HK-2 (cell line): ENCODE data around the gene CMIP.
"Not testable (repeated sequence)": the region's sequence is repeated elsewhere in the genome, so short reads cannot be mapped to it uniquely, and the experiment has no call there.

Source experiments
- DNase-seq: peaks from one replicate; pipeline ENCODE4 v3.0.0-alpha.2; 2018; ENCODE audit not compliant: unreplicated experiment

Gene CMIP

DNA sequence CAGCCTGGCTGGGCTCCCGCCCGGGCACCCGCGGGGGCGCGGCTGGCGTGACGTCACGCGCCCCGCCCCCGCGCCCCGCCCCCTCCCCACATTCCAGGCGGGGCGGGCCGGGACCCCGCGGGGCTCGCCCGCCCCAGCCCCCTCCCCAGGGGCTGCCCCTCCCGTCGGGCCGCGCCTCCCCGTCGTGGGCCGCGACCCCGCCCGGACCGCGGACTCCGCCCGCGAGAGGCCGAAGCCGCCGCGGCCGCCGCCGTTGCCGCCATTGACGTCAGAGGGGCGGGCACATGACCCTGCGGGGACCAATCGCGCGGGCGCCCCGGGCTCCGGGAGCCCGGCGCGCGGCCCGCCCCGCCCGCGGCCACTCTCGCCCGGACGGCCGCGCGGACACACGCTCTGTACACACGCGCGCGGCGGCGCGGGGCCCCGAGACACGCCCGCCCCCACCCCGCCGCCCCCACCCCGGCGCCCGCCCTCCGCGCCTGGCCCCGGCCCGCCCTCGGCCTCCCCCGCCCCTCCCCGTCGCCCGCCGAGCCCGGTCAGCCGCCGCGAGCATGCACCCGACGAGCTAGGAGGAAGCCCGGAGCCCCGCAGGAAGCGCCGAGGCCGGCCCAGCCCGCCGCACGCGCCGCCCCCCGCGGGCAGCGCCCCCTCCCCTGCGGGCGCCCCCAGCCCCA is at the start of gene CMIP:
Gene CMIP, plus strand, starts transcription at position 361 of the 674 bp plus-strand sequence.
- DNase-seq, result peak; percentile 83

DNA sequence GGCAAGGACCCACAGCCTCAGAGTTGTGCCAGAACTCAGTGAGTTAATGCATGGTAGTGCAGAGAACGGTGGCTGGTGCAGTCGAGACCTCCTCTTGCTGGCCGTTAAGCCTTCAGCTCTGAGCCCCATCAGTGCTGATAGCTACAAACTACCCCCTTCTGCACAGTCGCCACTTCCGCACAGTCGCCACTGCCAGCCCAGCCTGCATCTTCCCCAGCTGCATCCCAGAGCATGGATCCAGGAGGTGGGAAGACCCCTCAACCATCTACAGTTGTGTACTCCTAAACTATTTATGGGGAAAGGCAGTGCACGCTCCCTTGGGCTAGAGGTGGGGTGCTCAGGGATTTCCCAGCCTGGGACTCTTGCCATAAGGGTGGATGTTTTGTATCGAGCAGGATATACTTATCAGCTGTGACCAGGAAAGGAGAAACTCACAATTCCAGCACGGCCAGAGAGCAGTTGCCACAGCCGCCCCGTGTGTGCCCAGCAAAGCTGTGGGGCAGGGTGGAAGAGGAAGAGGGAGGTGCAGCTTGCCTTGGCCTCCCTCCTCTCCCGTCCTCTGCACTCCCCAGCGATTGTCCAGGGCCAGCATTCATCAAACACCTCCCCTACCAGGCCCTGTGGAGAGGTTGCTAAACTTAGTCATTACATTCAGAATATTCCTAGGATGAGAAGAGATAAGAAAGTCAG is 49.5 kb upstream of the CMIP start:
- DNase-seq, result no peak

DNA sequence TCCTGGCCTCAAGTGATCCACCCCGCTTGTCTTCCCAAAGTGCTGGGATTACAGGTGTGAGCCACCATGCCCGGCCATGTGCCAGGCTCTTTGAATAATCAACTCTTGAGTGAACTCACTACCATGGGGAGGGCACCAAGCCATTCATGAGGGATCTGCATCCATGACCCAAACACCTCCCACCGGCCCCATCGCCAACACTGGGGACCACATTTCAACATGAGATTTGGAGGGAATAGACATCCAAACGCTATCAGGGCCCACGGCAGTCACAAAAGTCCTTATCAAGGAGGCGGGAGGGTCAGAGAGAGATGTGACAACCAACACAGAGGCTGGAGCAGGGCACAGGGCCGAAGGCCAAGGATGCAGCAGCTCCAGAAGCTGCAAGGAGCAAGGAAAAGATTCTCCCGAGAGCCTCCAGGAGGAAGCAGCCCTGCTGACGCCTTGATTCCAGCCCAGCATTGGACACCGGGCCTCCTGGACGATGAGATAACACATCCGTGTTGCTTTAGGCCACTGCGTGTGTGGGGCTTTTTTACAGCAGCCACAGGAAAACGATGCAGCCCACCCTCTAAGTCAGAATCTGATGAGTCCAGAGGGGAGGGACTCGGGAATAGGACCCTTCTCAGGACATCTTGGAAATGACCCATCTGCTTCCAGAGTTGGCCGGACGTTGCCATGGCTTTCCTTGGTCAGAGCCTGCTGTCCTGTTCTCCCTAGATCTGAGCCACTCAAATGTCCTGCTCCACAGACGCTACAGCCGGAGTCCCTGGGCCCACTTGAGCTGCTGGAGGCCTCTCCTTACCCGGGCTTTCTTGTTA is 47.3 kb upstream of the CMIP start:
- no peak for DNase-seq

DNA sequence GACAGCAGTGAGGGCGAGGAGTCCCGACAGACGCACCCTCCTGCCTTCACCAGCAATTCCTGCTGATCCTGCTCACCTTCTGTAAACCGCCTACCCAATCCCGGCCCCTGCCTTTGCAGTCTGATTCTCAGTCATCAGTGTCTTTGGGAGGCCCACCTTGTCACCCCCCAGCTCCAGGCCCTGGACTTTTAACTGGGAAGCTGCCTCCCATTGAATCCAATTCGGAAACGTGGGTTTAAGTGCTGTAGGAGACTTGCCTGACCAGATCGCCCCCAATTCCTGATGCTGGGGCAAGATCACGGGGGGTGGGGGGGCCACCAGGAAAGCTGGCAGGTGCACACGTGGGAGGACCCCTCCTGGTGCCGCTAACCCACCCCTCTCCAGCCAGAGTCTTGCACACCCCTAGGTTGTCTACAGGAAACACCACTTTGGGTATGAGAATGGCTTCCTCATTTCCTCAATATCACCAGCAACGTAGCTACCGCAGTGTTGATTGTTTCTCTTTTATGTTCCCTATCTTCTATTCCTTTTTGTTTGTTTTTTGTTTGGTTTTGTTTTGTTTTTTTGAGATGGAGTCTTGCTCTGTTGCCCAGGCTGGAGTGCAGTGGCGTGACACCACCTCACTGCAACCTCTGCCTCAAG is 46.6 kb upstream of the CMIP start:
- no peak for DNase-seq

DNA sequence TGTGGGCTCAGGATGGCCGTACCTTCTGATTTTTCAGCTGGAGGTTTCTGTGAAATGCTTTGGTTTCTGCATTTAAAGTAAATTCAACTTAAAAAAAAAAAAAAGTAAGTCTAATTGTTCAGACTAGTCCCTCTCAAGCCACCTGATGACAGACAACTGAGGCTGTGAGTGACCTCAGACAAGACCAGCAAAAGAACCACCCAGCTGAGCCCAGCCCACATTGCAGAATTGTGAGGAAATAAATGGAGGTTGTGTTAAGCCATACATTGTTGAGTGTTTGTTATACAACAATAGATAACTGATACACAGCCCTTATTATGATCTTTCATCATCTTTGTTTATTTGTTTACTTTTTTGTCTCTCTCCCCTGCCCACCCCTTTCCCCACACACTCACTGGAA is 44.7 kb upstream of the CMIP start:
- DNase-seq, result no peak

DNA sequence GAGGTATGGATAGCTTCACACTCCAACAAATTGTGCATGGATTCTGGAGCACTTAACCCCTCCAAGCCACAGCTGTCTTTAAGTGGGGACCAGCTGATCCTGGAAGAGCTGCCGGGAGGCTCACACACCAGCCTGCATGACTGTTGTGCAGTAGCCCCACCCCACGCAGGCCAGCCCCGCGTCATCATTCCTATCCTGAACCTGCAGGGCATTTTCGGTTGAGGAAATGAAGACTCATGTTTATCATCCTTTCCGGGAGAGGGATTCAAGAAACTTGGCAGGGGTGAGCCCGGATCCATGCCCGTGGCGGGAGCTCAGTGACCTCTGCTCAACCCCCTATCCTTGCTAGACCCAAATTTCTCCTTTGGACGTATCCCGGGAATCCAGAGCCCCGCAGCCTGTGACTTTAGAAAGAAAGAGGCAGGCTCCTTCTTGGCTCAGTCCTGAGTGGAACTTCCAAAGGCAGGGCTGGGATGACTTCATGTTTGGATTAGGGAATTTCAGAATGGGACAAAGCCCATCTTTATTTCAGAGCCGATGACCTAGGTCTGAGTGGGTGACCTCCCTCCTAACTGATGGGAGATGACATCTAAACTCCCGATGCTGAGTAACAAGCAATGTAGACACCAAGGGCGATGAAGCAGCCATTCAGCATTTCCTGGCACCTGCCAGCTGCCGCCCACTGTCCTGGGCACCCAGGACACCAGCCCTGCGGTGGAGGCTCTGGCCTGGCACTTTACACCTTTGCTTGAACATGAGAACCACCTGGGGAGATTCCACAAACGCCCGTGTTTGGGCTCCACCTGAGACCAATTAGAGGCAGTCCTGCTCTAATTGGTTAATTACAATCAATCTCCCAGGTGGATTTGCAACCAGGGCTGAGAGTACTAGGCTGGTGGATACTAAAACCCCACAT is 43.3 kb upstream of the CMIP start:
- no peak for DNase-seq

DNA sequence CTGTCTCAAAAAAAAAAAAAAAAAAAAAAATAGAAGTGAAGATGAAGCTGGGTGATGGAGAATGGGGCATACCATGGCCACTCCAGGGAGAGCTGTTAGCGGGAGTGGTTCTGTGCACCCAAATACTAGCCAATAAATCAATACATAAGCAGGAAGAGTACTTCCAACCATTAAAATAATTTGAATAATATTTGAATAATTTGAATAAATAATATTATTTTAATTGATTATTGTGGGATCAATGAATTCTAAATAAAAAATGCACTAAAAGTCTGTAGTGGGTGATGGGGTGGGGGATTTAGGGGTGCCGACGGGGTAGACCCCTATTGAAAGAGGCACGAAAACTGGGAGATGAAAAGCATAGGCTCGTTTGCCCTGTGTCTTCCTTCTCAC is 41.4 kb upstream of the CMIP start:
- DNase-seq, result no peak

DNA sequence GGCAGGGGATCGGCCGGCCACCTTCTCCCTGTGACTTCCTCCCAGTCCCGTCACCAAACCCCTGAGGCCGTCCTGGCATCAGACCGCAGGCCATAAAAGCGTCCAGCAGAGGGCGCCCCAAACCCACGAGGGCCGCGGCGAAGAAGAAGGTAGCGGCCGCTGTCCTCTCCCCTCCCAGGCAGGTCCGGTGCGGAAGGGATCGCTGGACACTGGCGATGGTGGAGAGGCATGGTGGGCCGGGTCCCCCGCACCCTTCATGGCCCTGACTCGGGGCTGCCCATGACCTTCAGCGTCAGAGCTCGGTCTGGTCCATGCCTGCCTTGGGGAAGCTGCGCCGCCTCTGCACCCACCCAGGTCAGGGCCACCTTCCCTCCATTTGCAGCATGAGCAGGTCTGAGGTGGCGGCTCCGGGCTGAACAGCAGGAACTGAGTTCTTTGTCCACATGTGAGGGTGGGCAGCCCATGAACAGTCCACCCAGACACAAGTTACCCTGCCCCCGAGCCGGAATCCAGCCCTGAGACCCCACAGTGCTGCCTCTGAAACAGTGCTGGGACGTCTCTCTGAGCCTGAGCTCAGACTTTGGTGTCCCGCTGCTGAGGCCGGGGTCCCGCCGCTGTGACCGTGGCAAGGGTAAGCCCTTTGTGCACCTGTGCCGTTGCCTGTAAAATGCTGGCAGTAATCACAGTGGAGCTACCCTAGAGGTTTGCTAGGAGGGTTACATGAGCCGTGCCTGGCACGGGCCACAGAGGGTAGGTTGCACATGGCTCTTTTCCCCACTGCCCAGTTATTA is 40.8 kb upstream of the CMIP start:
- DNase-seq, result peak; percentile 92

DNA sequence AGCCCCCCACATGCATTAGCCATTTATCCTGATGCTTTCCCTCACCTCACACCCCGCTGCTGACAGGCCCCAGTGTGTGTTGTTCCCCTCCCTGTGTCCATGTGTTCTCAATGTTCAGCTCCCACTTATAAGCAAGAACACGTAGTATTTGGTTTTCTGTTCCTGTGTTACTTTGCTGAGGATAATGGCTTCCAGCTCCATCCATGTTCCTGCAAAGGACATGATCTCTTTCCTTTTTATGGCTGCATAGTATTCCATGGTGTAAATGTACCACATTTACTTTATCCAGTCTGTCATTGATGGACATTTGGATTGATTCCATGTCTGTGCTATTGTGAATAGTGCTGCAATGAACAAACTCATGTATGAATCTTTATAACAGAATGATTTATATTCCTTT is 39.6 kb upstream of the CMIP start:
- not testable (repeated sequence) for DNase-seq

DNA sequence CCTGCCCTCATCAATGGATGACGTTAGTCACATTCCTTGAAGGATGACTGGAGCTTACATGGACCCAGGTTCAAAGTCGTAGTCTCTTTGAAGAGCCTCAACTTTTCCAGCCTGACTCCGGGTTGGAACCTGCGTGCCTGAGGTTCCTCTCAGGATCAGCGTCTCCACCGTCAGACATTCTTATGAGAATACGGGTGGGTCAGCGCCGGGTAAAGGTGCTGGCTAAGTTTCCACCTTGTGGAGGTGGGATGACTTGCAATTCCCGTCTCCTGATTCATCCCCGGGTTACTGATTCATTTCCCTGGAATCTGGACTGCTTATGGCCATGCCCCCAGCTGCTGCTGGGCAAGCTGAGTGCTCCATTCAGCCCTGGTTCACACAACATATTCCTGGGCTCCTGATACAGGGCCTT is 38.9 kb upstream of the CMIP start:
- DNase-seq, result peak; percentile 90

DNA sequence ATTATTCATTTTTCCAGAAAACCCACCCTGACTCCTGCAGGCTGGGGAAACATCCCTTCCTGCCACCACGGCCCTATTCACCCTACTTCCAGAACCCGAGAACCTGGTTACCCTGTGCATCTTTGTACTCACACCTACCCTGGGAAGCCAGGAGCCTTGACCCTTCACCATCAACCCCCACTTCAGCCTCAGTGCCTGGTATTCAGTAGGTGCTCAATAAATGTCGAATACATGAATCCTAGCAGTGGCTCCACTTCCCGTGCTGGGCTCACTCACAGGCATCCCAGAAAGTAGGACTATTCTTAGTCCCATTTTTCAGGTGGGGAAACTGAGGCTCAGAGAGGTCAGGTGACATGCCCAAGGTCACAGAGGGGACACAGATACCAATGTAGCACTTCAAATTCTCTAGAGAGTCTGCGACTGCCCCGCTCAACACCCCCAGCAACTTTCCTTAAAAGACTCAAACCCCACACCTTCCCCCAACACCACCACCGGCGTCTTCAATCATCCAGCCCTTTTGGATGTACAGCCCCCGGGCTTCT is 36.1 kb upstream of the CMIP start:
- DNase-seq, result no peak

DNA sequence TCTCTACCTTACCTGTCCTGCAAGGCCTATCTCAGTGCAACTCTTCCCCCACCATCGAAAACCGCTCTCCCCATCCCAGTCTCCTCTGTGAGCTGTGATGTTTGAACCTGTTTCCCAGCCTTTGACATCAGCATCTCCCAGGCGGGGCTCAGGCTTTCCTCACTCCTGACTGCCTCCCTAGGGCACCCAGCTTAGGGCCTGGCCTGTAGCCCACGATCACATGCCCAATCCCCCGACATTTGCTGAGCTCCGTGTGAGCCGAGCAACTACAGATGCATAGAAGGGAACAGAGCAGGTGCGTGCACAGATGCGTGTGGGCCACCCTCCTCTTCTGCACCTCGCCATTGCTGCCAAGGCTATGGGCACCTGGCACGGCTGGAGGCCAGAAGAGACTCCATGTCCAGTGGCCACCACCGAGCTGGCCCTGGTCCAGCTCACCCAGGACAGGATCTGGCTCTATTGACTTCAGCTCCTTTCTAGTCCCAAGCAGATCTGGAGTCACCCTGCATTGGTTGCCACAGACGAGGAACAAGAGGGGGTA is 35.5 kb upstream of the CMIP start:
- DNase-seq, result no peak

DNA sequence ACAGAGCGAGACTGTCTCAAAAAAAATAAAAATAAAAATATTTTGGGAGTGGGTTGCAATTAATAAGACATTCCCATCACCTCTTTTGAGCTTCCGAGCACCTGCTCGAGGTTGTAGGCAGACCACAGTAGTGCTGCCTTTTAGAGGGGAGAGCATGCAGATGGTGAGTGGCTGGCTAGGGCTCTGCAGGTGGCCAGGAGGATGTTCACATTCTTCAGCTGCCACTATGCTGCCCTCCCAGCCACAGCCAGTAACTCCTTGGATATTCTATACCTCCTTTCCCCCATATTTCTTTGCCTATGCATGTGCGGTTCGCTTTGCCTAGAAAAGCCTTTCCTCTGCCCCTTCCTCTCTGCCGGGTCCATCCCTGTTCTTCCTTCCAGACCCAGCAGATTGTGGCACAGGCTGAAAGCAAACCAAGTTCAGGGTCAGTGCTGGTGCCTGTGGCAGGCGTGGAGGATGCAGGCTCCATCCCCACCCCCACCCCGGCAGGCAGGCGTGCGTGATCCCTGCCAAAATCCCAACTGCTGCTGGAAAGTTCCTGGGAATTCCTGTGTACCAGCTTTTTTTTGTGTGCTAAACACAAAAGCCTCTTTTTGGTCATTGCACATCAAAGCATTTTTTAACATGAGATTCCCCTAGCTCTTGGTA is 33.8 kb upstream of the CMIP start:
- no peak for DNase-seq

DNA sequence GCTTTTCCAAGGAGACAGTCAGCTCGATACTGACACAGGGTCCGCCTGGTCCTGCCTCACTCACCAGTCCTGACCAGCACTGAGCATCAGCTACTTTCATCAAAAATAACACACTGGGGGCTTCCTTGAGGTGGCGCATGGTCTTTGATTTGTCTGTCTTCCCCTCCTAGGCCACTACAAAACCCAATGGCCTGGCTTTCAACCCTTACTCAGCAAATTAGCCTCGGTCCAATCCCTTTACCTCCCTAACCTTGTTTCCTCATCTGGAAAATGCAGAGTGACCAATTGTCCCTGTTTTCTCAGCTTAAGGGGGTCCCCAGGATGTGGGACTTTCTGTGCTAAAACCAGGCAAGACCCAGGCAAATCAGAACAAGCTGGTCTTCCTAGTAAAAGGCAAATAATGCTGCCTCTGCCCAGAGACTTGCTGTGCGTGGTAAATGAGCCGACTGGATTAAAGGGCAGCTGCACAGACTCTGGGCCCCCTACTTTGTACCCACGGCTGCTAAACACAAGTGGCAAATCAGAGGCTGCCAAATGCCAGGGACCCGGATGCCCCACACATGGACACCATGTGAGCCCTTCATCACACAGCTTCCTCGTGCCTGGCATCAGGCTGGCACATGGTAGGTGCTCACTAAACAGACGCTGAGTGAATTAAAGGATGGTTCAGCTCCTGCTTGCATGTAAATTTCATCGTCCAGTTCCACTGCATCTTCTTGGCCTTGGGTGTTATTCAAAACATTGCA is 31.2 kb upstream of the CMIP start:
- no peak for DNase-seq

DNA sequence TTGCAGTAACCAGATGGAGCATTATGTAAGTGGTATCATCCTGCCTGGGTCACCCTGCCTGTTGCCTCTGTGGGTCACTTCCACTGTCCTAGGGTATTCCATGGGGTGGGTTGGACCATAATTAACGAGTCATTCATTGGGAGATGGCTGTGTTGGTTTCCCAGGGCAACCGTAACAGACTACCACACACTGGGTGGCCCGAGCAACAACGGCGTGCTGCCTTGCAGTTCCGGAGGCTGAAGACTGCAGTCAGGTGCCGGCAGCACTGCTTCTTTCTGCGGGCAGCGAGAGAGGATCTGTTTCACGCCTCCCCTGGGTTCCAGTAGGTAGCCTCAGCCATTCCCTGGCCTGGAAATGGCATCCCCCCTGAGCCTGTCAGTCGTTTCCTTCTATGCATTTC is 28.9 kb upstream of the CMIP start:
- no peak for DNase-seq

DNA sequence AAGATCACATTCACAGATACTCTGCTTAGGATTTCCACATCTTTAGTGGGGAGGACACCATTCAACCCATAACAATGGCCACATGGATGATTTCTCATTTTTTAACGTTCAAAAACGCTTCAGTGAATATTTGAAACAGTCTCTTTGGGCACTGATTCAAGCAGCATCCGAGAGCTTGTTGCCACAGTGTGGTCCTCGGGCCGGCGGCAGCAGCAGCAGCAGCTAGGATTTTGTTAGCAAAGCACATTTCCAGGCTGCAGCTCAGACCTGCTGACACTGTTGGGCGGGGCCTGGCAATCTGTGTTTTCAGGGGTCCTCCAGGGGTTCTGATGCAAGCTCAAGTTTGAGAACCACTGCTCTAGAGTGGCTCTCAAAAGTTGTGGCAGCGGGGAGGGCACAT is 27.9 kb upstream of the CMIP start:
- no peak for DNase-seq

DNA sequence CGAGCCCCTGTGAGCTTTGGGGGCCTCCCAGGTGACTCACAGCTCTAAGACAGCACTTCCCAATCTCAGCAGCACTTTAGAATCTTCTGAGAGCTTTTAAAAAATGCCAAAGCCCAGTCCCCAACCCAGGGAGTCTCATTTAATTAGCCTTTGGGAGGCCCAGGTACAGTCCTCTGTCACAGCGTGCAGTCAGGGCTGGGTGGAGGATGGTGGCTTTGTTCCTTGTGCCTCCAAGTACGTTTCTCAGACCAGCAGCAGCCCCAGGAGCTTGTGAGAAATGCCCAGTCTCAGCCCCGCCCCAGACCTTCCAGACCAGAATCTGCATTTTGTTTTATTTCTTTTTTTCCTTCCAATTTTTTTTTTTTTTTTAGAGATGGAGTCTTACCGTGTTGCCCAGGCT is 27.4 kb upstream of the CMIP start:
- no peak for DNase-seq

DNA sequence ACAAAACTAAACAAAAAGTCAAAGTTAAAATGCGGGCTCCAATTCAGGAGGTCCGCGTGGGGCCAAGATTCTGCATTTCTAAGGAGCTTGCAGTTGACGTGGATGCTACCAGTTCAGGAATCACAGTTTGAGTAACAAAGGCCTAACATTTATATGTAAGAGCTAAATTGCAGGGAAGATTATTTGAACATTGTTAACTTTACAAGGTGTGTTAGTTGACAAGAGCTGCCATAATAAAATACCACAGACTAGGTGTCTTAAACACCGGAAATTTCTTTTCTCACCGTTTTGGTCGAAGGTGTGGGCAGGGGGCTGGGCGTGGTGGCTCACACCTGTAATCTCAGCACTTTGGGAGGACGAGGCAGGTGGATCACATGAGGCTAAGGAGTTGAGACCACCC is 24.8 kb upstream of the CMIP start:
- no peak for DNase-seq

DNA sequence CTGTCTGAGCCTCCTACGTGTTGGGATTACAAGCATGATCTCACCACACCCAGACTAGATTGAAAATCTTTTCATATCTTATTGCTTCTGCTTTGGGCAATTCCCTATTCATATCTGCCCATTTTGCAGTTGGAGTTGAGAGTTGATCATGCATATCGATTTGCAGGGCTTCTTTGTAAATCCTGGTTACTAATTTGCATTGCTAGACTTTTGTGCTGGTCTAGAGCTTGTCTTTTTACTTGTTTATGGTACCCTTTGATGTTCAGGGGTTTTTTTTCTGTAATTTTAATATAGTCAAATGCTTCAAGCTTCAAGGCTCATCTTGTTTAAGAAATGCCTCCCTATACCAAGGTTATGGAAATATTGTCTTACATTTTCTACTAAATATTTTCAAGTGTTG is 23.5 kb upstream of the CMIP start:
- DNase-seq, result no peak
